DOHH2 (cell line): ENCODE results near the gene POLR1F.

Experiments
- CTCF ChIP-seq: fragments of 200-600 bp; sonication (generic); IDR thresholded peaks from one replicate; pipeline ENCODE4 v1.5.1; 2014; ENCODE audit warnings: antibody characterized with exemption, mild to moderate bottlenecking, low read depth, low read length; ENCODE audit not compliant: poor library complexity, severe bottlenecking
- EZH2phosphoT487 ChIP-seq: fragments of 200-600 bp; sonication (generic); IDR thresholded peaks from 2 replicates; pipeline ENCODE4 v1.6.1; 2017; ENCODE audit warnings: borderline replicate concordance, mild to moderate bottlenecking, antibody characterized with exemption, low read length, moderate library complexity, mixed read lengths

GRCh38 chr7:19713676-19714075 lies 4.8 kb upstream of the POLR1F start:
- TF ChIP-seq CTCF = peak; percentile 77
- no peak for TF ChIP-seq EZH2phosphoT487
